HUES6 (cell line): ENCODE measurements around the gene TEKT5.
"Not testable (repeated sequence)": the region's sequence is repeated elsewhere in the genome, so short reads cannot be mapped to it uniquely, and the experiment has no call there.

ENCODE experiments used
- H3K27ac ChIP-seq: 2 replicates; pipeline ENCODE4 v1.7.0; 2013; ENCODE audit warnings: low read depth, mild to moderate bottlenecking, low read length, inconsistent platforms
- H3K27me3 ChIP-seq: 2 replicates; pipeline ENCODE4 v1.6.1; 2013; ENCODE audit warnings: low read length; ENCODE audit not compliant: control insufficient read depth, insufficient read depth
- H3K36me3 ChIP-seq: 2 replicates; pipeline ENCODE4 v1.6.1; 2013; ENCODE audit warnings: low read length; ENCODE audit not compliant: control insufficient read depth, insufficient read depth
- H3K4me1 ChIP-seq: 2 replicates; pipeline ENCODE4 v1.6.1; 2013; ENCODE audit warnings: low read length; ENCODE audit not compliant: control insufficient read depth, insufficient read depth
- H3K4me3 ChIP-seq: 2 replicates; pipeline ENCODE4 v1.5.1; 2013; ENCODE audit warnings: low read depth, low read length
- H3K9ac ChIP-seq: one replicate; pipeline ENCODE4 v1.6.1; 2013; ENCODE audit warnings: mild to moderate bottlenecking, low read length
- H3K9me3 ChIP-seq: 2 replicates; pipeline ENCODE4 v1.6.1; 2013; ENCODE audit warnings: low read depth, low read length; ENCODE audit not compliant: control insufficient read depth, insufficient read depth

Gene TEKT5

GRCh38 chr16:10694830-10695229 is at the start of gene TEKT5:
TEKT5 (minus strand) TSS chr16:10694930; CDS start chr16:10694873, 57 bp downstream.
- Histone ChIP-seq H3K36me3 (no peaks in the 10 kb centered on the region), H3K4me1 (no peaks in the 10 kb centered on the region), H3K9me3 (no peaks in the 10 kb centered on the region), H3K9ac (no peak within 1 kb of the TSS), H3K27me3 (no peaks in the 10 kb centered on the region), H3K4me3 (no peak within 1 kb of the TSS), H3K27ac (no peak within 1 kb of the TSS)

- Histone ChIP-seq H3K36me3 (peaks cover 8% of the 10 kb centered on the region; the same call in 1 of the 2 replicates), H3K4me1 (no peaks in the 10 kb centered on the region), H3K9me3 (no peaks in the 10 kb centered on the region), H3K27ac (peak within 1 kb of the TSS; percentile 76), H3K4me3 (peak within 1 kb of the TSS; percentile 90), H3K9ac (peak within 1 kb of the TSS; percentile 91), H3K27me3 (no peaks in the 10 kb centered on the region)
These were observed 49.1 kb upstream of the TEKT5 start, which contains the start of gene NUBP1 for GRCh38 chr16:10743610-10744369. NUBP1 (plus strand) TSS chr16:10743842; CDS start chr16:10743864, 22 bp downstream.

DNA sequence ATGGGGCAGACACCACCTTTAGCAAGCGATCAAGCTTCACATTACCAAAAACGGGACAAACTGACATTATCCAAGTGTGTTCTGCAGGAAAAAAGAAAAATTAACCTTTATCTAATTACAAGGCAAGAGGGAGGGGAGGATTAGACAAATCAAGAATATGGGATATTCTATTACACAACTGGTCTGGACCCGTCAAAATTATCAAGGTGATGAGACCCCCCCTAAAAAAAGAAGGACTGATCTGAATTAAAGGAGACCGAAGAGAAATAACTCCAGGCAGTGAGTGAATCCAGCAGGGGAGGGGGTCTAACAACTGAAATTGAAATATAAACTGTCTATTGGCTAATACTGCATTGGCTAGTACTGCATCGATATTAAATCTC is 48.5 kb upstream of the TEKT5 start:
- Histone ChIP-seq H3K36me3 (peaks cover 6% of the 10 kb centered on the region; the same call in 1 of the 2 replicates), H3K4me1 (no peaks in the 10 kb centered on the region), H3K4me3 (peak overlapping the region; percentile 90), H3K9ac (no peak overlapping the region), H3K27me3 (no peaks in the 10 kb centered on the region), H3K27ac (no peak overlapping the region), H3K9me3 (no peaks in the 10 kb centered on the region)

DNA sequence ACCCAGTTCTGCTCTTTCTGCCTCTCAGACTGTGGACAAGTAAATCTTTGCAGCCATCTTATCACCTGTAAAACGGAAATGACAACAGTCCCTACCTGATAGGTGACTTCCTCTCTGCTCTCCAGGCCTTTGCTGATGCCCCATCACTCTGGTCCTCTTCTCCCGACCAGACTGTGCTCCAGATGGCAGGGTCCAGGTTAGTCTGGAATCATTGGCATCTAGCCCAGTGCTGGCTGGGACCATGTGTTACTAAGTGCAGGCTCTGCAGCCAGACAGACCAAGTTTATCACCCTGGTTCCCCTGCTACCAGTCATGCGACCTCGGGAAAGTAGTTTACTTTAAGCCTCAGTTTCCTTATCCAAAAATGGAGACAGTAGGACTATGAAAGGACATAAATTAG is 47.1 kb upstream of the TEKT5 start:
- Histone ChIP-seq H3K9ac (no peak overlapping the region), H3K9me3 (no peaks in the 10 kb centered on the region), H3K4me1 (no peaks in the 10 kb centered on the region), H3K27me3 (no peaks in the 10 kb centered on the region), H3K36me3 (peaks cover under 1% of the 10 kb centered on the region; the same call in 1 of the 2 replicates), H3K4me3 (no peak overlapping the region), H3K27ac (no peak overlapping the region)

DNA sequence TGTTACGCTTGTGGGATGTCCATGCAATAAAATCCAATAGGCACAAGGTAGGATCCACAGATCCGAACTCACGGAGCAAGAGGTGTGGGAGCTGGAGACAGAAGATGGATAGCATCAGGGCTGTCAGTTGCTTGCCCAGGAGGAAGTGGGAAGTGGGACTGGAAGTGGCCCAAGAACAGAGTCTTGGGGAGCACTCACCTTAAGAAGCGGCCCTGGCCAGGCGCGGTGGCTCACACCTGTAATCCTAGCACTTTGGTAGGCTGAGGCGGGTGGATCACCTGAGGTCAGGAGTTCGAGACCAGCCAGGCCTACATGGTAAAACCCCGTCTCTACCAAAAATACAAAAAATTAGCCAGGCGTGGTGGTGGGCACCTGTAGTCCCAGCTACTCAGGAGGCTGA is 46.5 kb upstream of the TEKT5 start:
- not testable (repeated sequence) for H3K4me3 ChIP-seq, H3K9me3 ChIP-seq, H3K36me3 ChIP-seq, H3K27me3 ChIP-seq, H3K4me1 ChIP-seq, H3K9ac ChIP-seq, H3K27ac ChIP-seq

- Histone ChIP-seq H3K9me3 (no peaks in the 10 kb centered on the region), H3K4me3 (no peak overlapping the region), H3K4me1 (no peaks in the 10 kb centered on the region), H3K27me3 (no peaks in the 10 kb centered on the region), H3K27ac (no peak overlapping the region), H3K9ac (no peak overlapping the region), H3K36me3 (no peaks in the 10 kb centered on the region)
These were observed 46.1 kb upstream of the TEKT5 start for GRCh38 chr16:10740845-10741208.

GRCh38 chr16:10740000-10740844 is 45.5 kb upstream of the TEKT5 start:
- Histone ChIP-seq H3K27ac (no peak overlapping the region), H3K9ac (no peak overlapping the region), H3K9me3 (no peaks in the 10 kb centered on the region), H3K4me3 (no peak overlapping the region), H3K4me1 (no peaks in the 10 kb centered on the region), H3K27me3 (no peaks in the 10 kb centered on the region), H3K36me3 (no peaks in the 10 kb centered on the region)

DNA sequence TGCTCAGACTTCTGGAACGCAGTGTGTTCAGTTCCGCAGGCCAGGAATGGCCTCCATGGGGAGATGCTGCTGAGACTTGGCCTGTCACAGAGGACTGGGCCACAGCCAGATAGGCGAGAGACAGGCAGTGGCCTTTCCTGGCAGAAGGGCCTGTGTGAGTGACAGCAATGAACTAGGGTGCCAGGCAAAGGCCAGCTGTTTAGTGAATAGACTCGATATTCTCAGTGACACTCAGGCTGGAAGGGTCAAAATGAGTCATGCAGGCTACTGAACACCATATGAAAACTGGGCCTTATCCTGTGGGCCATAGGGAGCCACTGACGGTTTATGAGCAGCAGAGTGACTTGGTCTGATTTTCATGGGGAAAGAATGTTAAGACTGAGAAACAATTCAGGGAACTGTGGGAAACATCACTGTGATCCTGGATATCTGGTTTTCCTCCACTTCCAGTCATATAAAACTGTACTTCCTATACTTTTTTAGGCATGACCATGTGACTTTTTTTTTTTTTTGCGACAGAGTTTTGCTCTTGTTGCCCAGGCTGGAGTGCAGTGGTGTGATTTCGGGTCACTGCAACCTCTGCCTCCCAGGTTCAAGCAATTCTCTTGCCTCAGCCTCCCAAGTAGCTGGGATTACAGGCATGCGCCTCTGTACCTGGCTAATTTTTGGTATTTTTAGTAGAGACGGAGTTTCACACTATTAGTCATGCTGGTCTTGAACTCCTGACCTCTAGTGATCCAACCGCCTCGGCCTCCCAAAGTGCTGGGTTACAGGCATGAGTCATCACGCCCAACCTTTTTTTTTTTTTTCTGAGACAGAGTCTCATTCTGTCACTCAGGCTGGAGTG is 43.7 kb upstream of the TEKT5 start:
- Histone ChIP-seq H3K27ac (no peak overlapping the region), H3K4me3 (no peak overlapping the region)

GRCh38 chr16:10737068-10737625 is 42.4 kb upstream of the TEKT5 start:
- Histone ChIP-seq H3K27me3 (no peaks in the 10 kb centered on the region), H3K36me3 (no peaks in the 10 kb centered on the region), H3K9me3 (peaks cover 2% of the 10 kb centered on the region; the same call in 1 of the 2 replicates), H3K4me3 (no peak overlapping the region), H3K4me1 (no peaks in the 10 kb centered on the region), H3K9ac (no peak overlapping the region), H3K27ac (no peak overlapping the region)

More for the DNA sequence above, 43.7 kb upstream of the TEKT5 start:
- H3K27me3 ChIP-seq: no peaks in the 10 kb centered on the region
- H3K4me1 ChIP-seq: no peaks in the 10 kb centered on the region
- H3K36me3 ChIP-seq: no peaks in the 10 kb centered on the region
- no peak overlapping the region for H3K9ac ChIP-seq
- no peaks in the 10 kb centered on the region for H3K9me3 ChIP-seq

DNA sequence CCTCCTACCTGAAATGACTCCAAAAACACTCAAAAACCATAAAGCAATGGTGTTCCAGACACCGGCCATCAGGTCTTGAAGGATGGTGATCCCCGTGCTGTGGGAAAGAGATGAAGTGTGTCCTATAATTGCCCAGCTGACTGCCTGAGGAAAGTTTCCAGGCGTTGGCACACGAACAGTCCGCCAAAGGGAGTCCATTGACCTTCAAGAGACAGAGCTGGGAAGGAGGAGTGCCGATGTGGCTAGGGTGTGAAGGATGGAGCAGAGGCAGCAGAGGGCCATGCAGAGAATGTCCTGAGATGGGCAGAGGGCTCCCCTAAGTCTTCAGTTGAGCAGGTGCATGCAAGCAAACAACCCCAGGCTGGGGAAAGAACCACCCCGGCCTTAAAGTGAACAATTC is 37.1 kb upstream of the TEKT5 start:
- Histone ChIP-seq H3K4me3 (no peak overlapping the region), H3K9me3 (peaks cover 2% of the 10 kb centered on the region; the same call in 1 of the 2 replicates), H3K36me3 (no peaks in the 10 kb centered on the region), H3K9ac (no peak overlapping the region), H3K27me3 (no peaks in the 10 kb centered on the region), H3K4me1 (peaks cover 5% of the 10 kb centered on the region; the same call in 1 of the 2 replicates), H3K27ac (no peak overlapping the region)
